GM18526 (cell line): ENCODE measurements around the gene HIGD1A.

Source experiments
- POLR2A ChIP-seq: IDR thresholded peaks from 3 replicates; pipeline ENCODE4 v1.6.1; 2011; ENCODE audit not compliant: insufficient read length; ENCODE audit errors: extremely low read depth

HIGD1A gene

GRCh38 chr3:42836150-42837123 is 32.1 kb upstream of the HIGD1A start:
- TF ChIP-seq POLR2A, result no peak

- TF ChIP-seq POLR2A, result no peak
Measured at GRCh38 chr3:42831321-42831713, 27.0 kb upstream of the HIGD1A start.

GRCh38 chr3:42830437-42831320 is 26.4 kb upstream of the HIGD1A start:
- TF ChIP-seq POLR2A, result no peak

- no peak for TF ChIP-seq POLR2A
Measured at GRCh38 chr3:42829628-42830436, 25.5 kb upstream of the HIGD1A start.

- no peak for TF ChIP-seq POLR2A
Measured at GRCh38 chr3:42829083-42829627, 24.9 kb upstream of the HIGD1A start.

- no peak for TF ChIP-seq POLR2A
Measured at GRCh38 chr3:42827654-42828053, 23.4 kb upstream of the HIGD1A start.

GRCh38 chr3:42827023-42827422 is 22.7 kb upstream of the HIGD1A start:
- no peak for TF ChIP-seq POLR2A

GRCh38 chr3:42826141-42826540 is 21.9 kb upstream of the HIGD1A start:
- no peak for TF ChIP-seq POLR2A

GRCh38 chr3:42823351-42823750 is 19.1 kb upstream of the HIGD1A start:
- TF ChIP-seq POLR2A, result no peak

GRCh38 chr3:42822828-42823227 is 18.5 kb upstream of the HIGD1A start:
- no peak for TF ChIP-seq POLR2A

- TF ChIP-seq POLR2A, result no peak
Measured at GRCh38 chr3:42820746-42821051, 16.4 kb upstream of the HIGD1A start.

- no peak for TF ChIP-seq POLR2A
Measured at GRCh38 chr3:42819351-42819965, 15.2 kb upstream of the HIGD1A start.

GRCh38 chr3:42815826-42816225 is 11.5 kb upstream of the HIGD1A start:
- no peak for TF ChIP-seq POLR2A

GRCh38 chr3:42814914-42815507 is 10.7 kb upstream of the HIGD1A start:
- TF ChIP-seq POLR2A, result no peak
